ENCODE results near the gene NFASC. TPM values are rescaled to one million over a fixed set of nuclear protein-coding genes. Genes with fewer than 3 reads are reported as not detected.

Gene NFASC
- total and polyA plus RNA-seq, 2 donors (not counting 3 experiments of a cell fraction or from before 2014, with no cell fraction given) = not detected

DNA sequence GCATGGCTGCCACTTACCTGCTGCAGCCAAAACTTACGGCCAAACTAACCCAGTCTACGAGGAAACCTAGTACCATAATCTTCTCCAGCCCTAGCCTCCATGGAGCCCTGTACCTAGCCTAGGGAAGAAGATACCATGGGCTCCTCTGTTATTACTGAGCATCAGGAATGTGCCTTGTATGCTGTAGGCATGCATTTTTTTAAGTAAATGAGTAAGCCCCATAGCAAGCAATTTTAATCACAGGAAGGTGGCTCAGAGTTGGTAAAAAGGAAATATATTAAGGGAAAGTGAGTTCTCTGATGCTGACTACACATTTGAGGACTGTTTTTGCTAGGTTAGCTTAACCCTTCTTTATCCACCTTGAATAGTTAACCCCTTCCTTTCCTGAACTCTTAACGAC, 21.2 kb downstream of the NFASC start:
- ChIA-PET CTCF (no interaction called here), POLR2A (no interaction called here)

More for the DNA sequence above, 21.2 kb downstream of the NFASC start:
- TF ChIP-seq EZH2 (IDR thresholded peaks at IDR 0.05; ENCODE audit: borderline replicate concordance, low read depth, low read length, severe bottlenecking) = no peak
- TF ChIP-seq POLR2AphosphoS5 (IDR thresholded peaks at IDR 0.05; ENCODE audit: insufficient read depth, low read depth, low read length) = no peak
- TF ChIP-seq MYC (IDR thresholded peaks at IDR 0.05; ENCODE audit: low read depth, low read length) = no peak
- TF ChIP-seq FOS (IDR thresholded peaks at IDR 0.05; ENCODE audit: borderline replicate concordance, insufficient read depth, low read length) = no peak
- TF ChIP-seq MAX (IDR thresholded peaks at IDR 0.05; ENCODE audit: insufficient read depth, insufficient read length) = no peak
- no peak for TF ChIP-seq CTCF (IDR thresholded peaks at IDR 0.05; ENCODE audit: extremely low read depth in 1 of 2, insufficient read depth in 1 of 2, low read depth in 1 of 2, low read length in 2 of 2)
- no peak for TF ChIP-seq JUN (IDR thresholded peaks at IDR 0.05; ENCODE audit: borderline replicate concordance, insufficient read depth, insufficient read length, low read depth)
- TF ChIP-seq POLR2A (IDR thresholded peaks at IDR 0.05; ENCODE audit: low read depth, low read length) = no peak
- TF ChIP-seq GATA2 (IDR thresholded peaks at IDR 0.05; ENCODE audit: insufficient read depth, insufficient read length, low read depth, low read length) = no peak
- no peak for DNase-seq (ENCODE audit: low read depth, low spot score)
- Histone ChIP-seq H3K9me1 (replicated peaks; ENCODE audit: control insufficient read depth, extremely low read depth, insufficient read depth, low read length) (no peaks in the 10 kb centered on the region), H3K36me3 (ENCODE audit: control insufficient read depth in 2 of 2, extremely low read depth in 1 of 2, insufficient read depth in 2 of 2, low read length in 2 of 2) (no peaks in the 10 kb centered on the region), H3K4me2 (ENCODE audit: insufficient read depth, low read length) (no peak overlapping the region), H3K4me1 (ENCODE audit: control insufficient read depth, extremely low read depth, insufficient read depth, low read length) (no peaks in the 10 kb centered on the region), H3K27me3 (ENCODE audit: control insufficient read depth in 2 of 2, insufficient read depth in 2 of 2, low read length in 2 of 2) (peaks cover 11% of the 10 kb centered on the region in 2 experiments), H3K4me3 (replicated peaks in 1 of 3; ENCODE audit: insufficient read depth in 1 of 3, low read depth in 1 of 3, low read length in 3 of 3) (no peak overlapping the region), H3K9me3 (replicated peaks; ENCODE audit: control insufficient read depth, insufficient read depth, low read length) (no peaks in the 10 kb centered on the region), H3K27ac (ENCODE audit: insufficient read depth, low read depth, low read length) (no peak overlapping the region), H3K9ac (replicated peaks; ENCODE audit: extremely low read depth, insufficient read depth, low read length) (no peak overlapping the region), H3K79me2 (ENCODE audit: control insufficient read depth, insufficient read depth, low read length) (no peaks in the 10 kb centered on the region), H2AFZ (ENCODE audit: low read depth, low read length) (no peak overlapping the region), H4K20me1 (replicated peaks; ENCODE audit: control insufficient read depth, extremely low read depth, insufficient read depth, low read length) (no peaks in the 10 kb centered on the region)
- intact Hi-C loops (cut with micrococcal nuclease) = no loop called here
- BruUV-seq (replicated peaks) = no TSS peak
- no peak for FAIRE-seq
- dilution Hi-C loops (cut with MboI; ENCODE audit: extremely low pct_ligation_motif_present, low sequenced_read_pairs) = no loop called here
